Mesothelial cell of epicardium (in vitro differentiated cells): ENCODE measurements around the gene CSNK1A1L. TPM values are rescaled to one million over a fixed set of nuclear protein-coding genes. Genes with fewer than 3 reads are reported as not detected.

Experiments
- DNase-seq, 2 experiments: peaks; one replicate each; pipeline ENCODE4 v3.0.0; 2021; ENCODE audit warnings: low spot score in 2 of 2; ENCODE audit not compliant: unreplicated experiment in 2 of 2
- H3K27ac Mint-ChIP-seq: 2 replicates; pipeline ENCODE4 v1.8.0; 2021; ENCODE audit warnings: mixed read lengths
- H3K27me3 Mint-ChIP-seq: 2 replicates; pipeline ENCODE4 v1.8.0; 2021; ENCODE audit warnings: low read depth, mixed read lengths
- H3K36me3 Mint-ChIP-seq: 2 replicates; pipeline ENCODE4 v1.8.0; 2021; ENCODE audit warnings: mixed read lengths
- H3K4me1 Mint-ChIP-seq: 2 replicates; pipeline ENCODE4 v1.8.0; 2021; ENCODE audit warnings: mixed read lengths
- H3K4me3 Mint-ChIP-seq: 2 replicates; pipeline ENCODE4 v1.8.0; 2021; ENCODE audit warnings: mild to moderate bottlenecking, moderate library complexity, mixed read lengths
- H3K9me3 Mint-ChIP-seq: 2 replicates; pipeline ENCODE4 v1.8.0; 2021; ENCODE audit warnings: mixed read lengths
- total RNA-seq: library from RNA; stranded (reverse); gene quantifications from 3 replicates; pipeline ENCODE4 v1.2.1, GENCODE V29; 2021
- TF ChIP-seq, protein P1 (sequence below): fragments of 200-600 bp; sonication (generic); IDR thresholded peaks from one replicate; pipeline ENCODE4 v1.5.0; 2021; ENCODE audit warnings: antibody characterized with exemption; ENCODE audit not compliant: unreplicated experiment

The CSNK1A1L gene
- total RNA-seq, 1 donor from 2014 or later = not detected

DNA sequence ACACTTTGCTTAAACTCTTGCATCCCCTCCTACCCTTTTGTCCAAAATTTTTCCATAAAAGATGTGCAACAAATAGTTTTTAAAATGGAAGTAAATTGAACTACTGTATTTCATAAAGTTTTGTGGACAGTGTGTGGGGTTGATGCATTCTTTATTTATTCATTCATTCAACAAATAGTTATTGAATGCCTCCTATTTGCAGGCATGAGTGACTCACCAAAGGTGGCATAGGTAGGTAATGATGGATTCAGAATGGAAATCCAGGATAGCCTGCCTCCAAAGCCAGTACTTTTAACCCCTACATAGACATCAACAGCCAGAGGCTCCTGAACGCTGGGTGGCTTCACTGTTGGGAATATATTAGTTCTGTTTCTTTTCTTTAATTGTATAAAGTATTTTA is 2.4 kb upstream of the CSNK1A1L start:
- Mint-ChIP-seq H3K4me3 (no peak overlapping the region), H3K27ac (no peak overlapping the region), H3K36me3 (peaks cover 6% of the 10 kb centered on the region), H3K9me3 (no peaks in the 10 kb centered on the region), H3K27me3 (no peaks in the 10 kb centered on the region), H3K4me1 (peaks cover 28% of the 10 kb centered on the region)
- TF ChIP-seq, protein P1, sequence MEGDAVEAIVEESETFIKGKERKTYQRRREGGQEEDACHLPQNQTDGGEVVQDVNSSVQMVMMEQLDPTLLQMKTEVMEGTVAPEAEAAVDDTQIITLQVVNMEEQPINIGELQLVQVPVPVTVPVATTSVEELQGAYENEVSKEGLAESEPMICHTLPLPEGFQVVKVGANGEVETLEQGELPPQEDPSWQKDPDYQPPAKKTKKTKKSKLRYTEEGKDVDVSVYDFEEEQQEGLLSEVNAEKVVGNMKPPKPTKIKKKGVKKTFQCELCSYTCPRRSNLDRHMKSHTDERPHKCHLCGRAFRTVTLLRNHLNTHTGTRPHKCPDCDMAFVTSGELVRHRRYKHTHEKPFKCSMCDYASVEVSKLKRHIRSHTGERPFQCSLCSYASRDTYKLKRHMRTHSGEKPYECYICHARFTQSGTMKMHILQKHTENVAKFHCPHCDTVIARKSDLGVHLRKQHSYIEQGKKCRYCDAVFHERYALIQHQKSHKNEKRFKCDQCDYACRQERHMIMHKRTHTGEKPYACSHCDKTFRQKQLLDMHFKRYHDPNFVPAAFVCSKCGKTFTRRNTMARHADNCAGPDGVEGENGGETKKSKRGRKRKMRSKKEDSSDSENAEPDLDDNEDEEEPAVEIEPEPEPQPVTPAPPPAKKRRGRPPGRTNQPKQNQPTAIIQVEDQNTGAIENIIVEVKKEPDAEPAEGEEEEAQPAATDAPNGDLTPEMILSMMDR = no peak
- no peak for DNase-seq

DNA sequence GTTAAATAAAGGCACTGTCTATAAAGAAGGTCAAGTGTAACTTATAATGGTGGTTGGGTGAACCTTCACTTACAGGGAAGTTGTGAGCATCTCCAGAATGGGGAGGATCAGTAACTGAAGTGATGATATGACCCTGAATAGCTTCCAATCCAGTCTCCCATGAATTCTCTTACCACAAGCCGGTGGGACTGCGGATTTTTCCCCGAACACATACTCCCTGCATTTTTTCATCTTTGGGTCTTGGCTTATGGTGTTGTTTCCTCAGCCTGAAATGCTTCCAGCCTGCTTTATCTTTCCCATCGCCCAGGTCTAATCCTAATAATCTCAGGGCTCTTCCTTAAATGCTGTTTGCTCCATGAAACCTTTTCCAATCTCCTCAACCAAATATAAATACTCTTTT is 2.0 kb upstream of the CSNK1A1L start:
- H3K4me1 Mint-ChIP-seq = peaks cover 28% of the 10 kb centered on the region
- H3K9me3 Mint-ChIP-seq = no peaks in the 10 kb centered on the region
- H3K27ac Mint-ChIP-seq = no peak overlapping the region
- peaks cover 6% of the 10 kb centered on the region for H3K36me3 Mint-ChIP-seq
- no peaks in the 10 kb centered on the region for H3K27me3 Mint-ChIP-seq
- TF ChIP-seq, protein P1 = no peak
- DNase-seq = no peak
- no peak overlapping the region for H3K4me3 Mint-ChIP-seq

DNA sequence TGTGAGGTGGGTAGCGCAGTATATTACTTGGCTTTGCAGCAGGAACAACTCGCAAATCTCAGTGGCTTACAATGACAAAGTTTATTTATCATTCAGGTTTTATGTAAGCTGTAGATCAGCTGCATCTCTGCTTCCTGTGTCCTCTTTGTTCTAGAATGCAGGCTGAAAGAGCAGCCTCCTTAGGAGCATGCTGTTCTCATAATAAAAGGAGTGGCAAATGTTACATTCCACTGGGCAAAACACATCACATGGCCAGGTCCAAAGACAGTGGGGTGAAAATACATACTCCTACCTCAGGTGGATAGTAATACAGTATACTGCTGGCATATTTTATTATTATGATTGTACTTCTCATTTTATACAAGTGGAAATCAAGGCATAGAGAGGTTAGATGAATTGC is 1.2 kb upstream of the CSNK1A1L start:
- no peak for DNase-seq
- Mint-ChIP-seq H3K4me3 (no peak overlapping the region), H3K4me1 (peaks cover 33% of the 10 kb centered on the region), H3K27ac (no peak overlapping the region), H3K27me3 (no peaks in the 10 kb centered on the region), H3K9me3 (no peaks in the 10 kb centered on the region), H3K36me3 (peaks cover 6% of the 10 kb centered on the region)
- TF ChIP-seq, protein P1 = no peak

DNA sequence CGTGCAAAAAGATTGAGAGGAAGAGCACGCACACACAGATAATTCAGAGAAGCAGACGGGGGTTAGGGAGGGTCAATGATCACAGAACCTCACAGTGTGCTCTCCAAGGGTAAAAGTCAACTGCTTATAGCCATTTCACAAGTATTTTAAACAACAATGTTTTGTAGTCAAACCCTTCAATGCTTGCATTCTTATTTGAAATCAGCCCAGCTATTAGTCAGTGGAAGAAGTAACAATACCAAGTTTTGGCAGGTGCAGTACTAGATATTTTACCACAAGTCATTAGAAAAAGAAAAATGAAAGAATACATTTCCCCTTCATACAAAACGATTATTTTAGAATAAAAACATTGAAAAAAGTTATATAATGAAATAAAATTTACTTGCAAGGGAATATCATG is 2.6 kb downstream of the CSNK1A1L start:
- H3K36me3 Mint-ChIP-seq = peaks cover 6% of the 10 kb centered on the region
- no peak overlapping the region for H3K27ac Mint-ChIP-seq

DNA sequence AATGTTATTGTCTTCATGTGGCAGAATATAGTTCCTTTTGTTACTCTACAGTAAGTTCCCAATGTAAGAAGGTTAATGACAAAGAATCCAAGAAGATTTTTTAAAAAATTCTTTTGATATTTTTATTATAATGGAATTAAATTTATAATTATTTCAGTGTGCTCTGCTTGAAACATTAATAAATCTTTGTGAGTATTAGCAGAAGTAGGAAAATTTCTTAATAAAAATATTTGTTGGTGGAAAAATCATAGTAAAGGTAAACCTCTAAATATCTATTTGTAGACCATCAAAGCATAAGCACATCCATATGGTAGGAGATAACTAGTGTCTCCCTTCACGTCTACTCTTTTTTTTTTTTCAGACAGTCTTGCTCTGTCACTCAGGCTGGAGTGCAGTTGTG is 4.3 kb downstream of the CSNK1A1L start:
- H3K27me3 Mint-ChIP-seq = no peaks in the 10 kb centered on the region
- no peaks in the 10 kb centered on the region for H3K9me3 Mint-ChIP-seq
- H3K36me3 Mint-ChIP-seq = peaks cover 6% of the 10 kb centered on the region
- TF ChIP-seq, protein P1 = no peak
- H3K4me3 Mint-ChIP-seq = no peak overlapping the region
- no peak overlapping the region for H3K27ac Mint-ChIP-seq
- H3K4me1 Mint-ChIP-seq = peaks cover 13% of the 10 kb centered on the region
- DNase-seq = no peak

More for the DNA sequence above, 2.6 kb downstream of the CSNK1A1L start:
- TF ChIP-seq, protein P1 = no peak
- no peak for DNase-seq
- no peaks in the 10 kb centered on the region for H3K27me3 Mint-ChIP-seq
- no peaks in the 10 kb centered on the region for H3K9me3 Mint-ChIP-seq
- H3K4me3 Mint-ChIP-seq = no peak overlapping the region
- H3K4me1 Mint-ChIP-seq = peaks cover 26% of the 10 kb centered on the region

DNA sequence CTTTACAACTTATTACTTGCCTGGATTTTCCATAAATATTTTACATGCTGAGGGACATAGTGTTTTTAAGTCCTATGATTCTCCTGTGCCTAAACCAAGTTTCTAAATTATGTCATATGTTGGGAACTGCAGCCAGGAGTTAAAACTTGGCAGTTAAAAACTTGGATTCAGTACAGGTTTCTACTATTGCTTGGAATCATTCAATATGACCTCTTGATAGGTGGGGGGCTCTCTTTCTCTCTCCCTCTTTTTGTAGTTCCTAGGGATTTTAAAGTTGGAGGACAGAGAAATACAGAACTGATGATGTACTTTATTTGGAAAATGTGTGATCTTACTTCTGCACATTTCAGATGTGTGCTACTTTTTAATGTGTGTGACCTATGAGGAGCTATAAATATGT is 4.7 kb downstream of the CSNK1A1L start:
- Mint-ChIP-seq H3K4me3 (no peak overlapping the region), H3K9me3 (no peaks in the 10 kb centered on the region), H3K27ac (no peak overlapping the region), H3K4me1 (peaks cover 10% of the 10 kb centered on the region), H3K27me3 (no peaks in the 10 kb centered on the region), H3K36me3 (peaks cover 6% of the 10 kb centered on the region)
- DNase-seq = no peak
- TF ChIP-seq, protein P1 = no peak
